ENCODE data around the gene TMEM259. TPM values are rescaled to one million over a fixed set of nuclear protein-coding genes. Genes with fewer than 3 reads are reported as not detected.

The TMEM259 gene
- total RNA-seq (2022; extraction: Qiagen RNA extraction): 62.1 to 144 TPM (median 130 TPM) in 5 replicates

DNA sequence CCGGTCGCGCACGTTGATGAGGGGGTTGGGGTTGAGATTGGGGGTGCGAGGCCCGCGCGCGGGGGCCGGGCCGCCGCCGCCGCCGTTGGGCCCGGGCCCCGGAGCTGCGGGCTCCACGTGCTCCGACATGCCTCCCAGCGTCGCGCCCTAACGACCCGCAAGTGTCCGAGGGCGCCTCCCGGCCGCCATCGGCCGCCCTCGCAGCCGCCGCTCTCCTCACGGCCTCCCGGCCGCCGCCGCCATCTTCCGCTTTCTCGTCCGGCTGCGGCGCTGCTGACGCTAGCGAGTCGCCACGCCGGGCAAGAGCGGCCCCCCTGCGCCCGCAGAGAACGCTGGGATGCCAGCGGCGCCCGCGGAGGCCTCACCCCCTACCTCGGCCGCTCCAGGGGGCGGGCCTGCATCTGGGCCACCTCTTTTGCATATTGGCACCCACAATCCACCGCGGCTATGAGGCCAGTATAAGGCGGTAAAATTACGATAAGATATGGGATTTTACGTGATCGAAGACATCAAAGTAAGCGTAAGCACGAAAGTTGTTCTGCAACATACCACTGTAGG is at the start of gene TMEM259:
Gene TMEM259 (minus strand): TSS at position 256 of the 558 bp plus-strand sequence. CDS start 127 bp downstream, at position 129.

GRCh38 chr19:1066748-1067340 is 45.9 kb upstream of the TMEM259 start, which contains the start of gene ARHGAP45:
Gene ARHGAP45 (plus strand): TSS chr19:1067167. CDS start chr19:1067406, 239 bp downstream.

GRCh38 chr19:1039646-1040475 is 18.9 kb upstream of the TMEM259 start, which contains the start of gene ABCA7:
Gene ABCA7 (plus strand): TSS chr19:1040107. CDS start chr19:1041362, 1,255 bp downstream.

GRCh38 chr19:1025960-1026782 is 5.2 kb upstream of the TMEM259 start, which contains the start of gene CNN2:
Gene CNN2 (plus strand): TSS chr19:1026608. CDS start chr19:1026662, 54 bp downstream.

DNA sequence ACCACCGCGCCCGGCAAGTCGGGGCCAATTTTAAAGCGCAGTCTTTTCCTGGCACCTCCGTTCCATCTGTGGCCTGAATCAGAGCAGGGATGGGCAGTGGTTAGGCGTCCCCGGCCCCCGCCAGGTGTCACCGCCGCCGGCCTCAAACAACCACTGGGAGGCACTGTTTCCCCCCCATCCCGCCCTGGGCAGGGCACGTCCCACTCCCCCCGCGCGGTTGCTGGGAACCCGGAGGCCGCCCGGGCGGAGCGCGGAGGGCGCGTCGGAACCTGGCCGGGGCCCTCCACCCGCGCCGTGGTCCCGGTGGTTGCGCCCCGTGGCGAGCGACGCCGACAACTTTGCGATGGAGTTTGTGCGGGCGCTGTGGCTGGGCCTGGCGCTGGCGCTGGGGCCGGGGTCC is 20.8 kb downstream of the TMEM259 start, which contains the start of gene GRIN3B:
Gene GRIN3B (plus strand): TSS at position 325 of the 400 bp plus-strand sequence. CDS start 19 bp downstream, at position 344.

DNA sequence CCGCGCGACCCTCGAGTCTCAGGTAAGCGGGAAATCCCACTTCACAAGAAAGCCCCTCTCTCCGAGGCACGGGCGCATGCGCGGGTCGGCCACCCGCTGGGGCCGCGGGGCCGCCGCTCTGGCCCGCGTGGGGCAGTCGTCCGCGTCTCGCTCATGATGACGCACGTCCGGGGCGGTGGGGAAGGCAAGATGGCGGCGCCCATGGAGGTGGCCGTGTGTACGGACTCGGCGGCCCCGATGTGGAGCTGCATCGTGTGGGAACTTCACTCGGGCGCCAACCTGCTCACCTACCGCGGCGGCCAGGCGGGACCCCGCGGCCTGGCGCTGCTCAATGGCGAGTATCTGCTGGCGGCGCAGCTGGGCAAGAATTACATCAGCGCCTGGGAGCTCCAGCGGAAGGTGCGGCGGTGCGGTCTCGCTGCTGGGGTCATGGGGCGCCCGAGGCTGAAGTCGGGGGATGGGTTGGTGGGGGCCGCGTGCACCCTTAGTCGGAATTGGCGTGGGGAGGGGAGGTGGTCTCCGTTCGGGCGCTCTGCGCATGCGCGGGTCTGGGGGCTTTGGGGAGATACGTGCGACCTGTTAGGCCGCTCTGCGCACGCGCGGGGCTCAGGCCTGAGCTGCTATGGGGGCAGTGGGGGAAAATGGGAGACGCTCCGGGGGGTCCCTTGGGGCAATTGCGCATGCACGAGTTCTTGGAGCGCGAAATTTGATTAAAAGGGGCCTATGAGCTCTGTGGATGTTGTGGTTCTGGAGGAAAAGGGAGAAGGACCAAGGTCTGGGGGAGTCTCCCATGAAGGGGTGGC is 36.6 kb downstream of the TMEM259 start, which contains the start of gene WDR18:
Gene WDR18 (plus strand): TSS at position 181 of the 803 bp plus-strand sequence. CDS start 9 bp downstream, at position 190.

Other genes starting within 250 kb of the TMEM259 start
- 179 to 224 TPM (median 212 TPM) in 5 replicates for gene PTBP1, start 223.7 kb downstream of the TMEM259 start, total RNA-seq (2022; extraction: Qiagen RNA extraction)
- gene PLPPR3, start 199.2 kb downstream of the TMEM259 start, total RNA-seq (2022; extraction: Qiagen RNA extraction): 2.6 to 5.1 TPM (median 3.6 TPM) in 5 replicates
- 0.20 to 0.28 TPM (median 0.24 TPM) in 4 of 5 replicates, not detected in the other for gene AZU1, start 193.3 kb downstream of the TMEM259 start, total RNA-seq (2022; extraction: Qiagen RNA extraction)
- gene PRTN3, start 180.1 kb downstream of the TMEM259 start, total RNA-seq (2022; extraction: Qiagen RNA extraction): 0.17 to 0.66 TPM (median 0.42 TPM) in 5 replicates
- gene ELANE, start 168.8 kb downstream of the TMEM259 start, total RNA-seq (2022; extraction: Qiagen RNA extraction): 0.09 to 0.23 TPM (median 0.17 TPM) in 4 of 5 replicates, not detected in the other
- gene CFD, start 161.5 kb downstream of the TMEM259 start, total RNA-seq (2022; extraction: Qiagen RNA extraction): 10.1 to 20.7 TPM (median 16.8 TPM) in 5 replicates
- gene MED16, start 127.9 kb downstream of the TMEM259 start, total RNA-seq (2022; extraction: Qiagen RNA extraction): 12.6 to 23.8 TPM (median 22.5 TPM) in 5 replicates
- gene RNU6-9, start 127.6 kb downstream of the TMEM259 start, total RNA-seq (2022; extraction: Qiagen RNA extraction): not detected in 5 replicates
- gene R3HDM4, start 107.9 kb downstream of the TMEM259 start, total RNA-seq (2022; extraction: Qiagen RNA extraction): 24.0 to 40.9 TPM (median 35.3 TPM) in 5 replicates
- 0.19 to 0.43 TPM (median 0.21 TPM) in 5 replicates for gene KISS1R, start 103.8 kb downstream of the TMEM259 start, total RNA-seq (2022; extraction: Qiagen RNA extraction)
- gene ARID3A, start 95.1 kb downstream of the TMEM259 start, total RNA-seq (2022; extraction: Qiagen RNA extraction): 2.8 to 6.6 TPM (median 5.6 TPM) in 5 replicates
- gene WDR18, start 36.8 kb downstream of the TMEM259 start, total RNA-seq (2022; extraction: Qiagen RNA extraction): 39.8 to 62.3 TPM (median 57.5 TPM) in 5 replicates
- gene GRIN3B, start 20.7 kb downstream of the TMEM259 start, total RNA-seq (2022; extraction: Qiagen RNA extraction): 1.7 to 3.9 TPM (median 3.0 TPM) in 5 replicates
- not detected in 5 replicates for gene RNU6-2, start 399 bp upstream of the TMEM259 start, total RNA-seq (2022; extraction: Qiagen RNA extraction)
- 93.3 to 117 TPM (median 109 TPM) in 5 replicates for gene CNN2, start 5.5 kb upstream of the TMEM259 start, total RNA-seq (2022; extraction: Qiagen RNA extraction)
- gene ABCA7, start 19.0 kb upstream of the TMEM259 start, total RNA-seq (2022; extraction: Qiagen RNA extraction): 11.1 to 20.7 TPM (median 16.9 TPM) in 5 replicates
- 2.8 to 6.4 TPM (median 5.2 TPM) in 5 replicates for gene ARHGAP45, start 46.0 kb upstream of the TMEM259 start, total RNA-seq (2022; extraction: Qiagen RNA extraction)
- 202 to 261 TPM (median 248 TPM) in 5 replicates for gene POLR2E, start 74.3 kb upstream of the TMEM259 start, total RNA-seq (2022; extraction: Qiagen RNA extraction)
- 425 to 537 TPM (median 506 TPM) in 5 replicates for gene GPX4, start 82.9 kb upstream of the TMEM259 start, total RNA-seq (2022; extraction: Qiagen RNA extraction)
- gene SBNO2, start 153.1 kb upstream of the TMEM259 start, total RNA-seq (2022; extraction: Qiagen RNA extraction): 18.1 to 33.6 TPM (median 32.9 TPM) in 5 replicates
- gene STK11, start 184.7 kb upstream of the TMEM259 start, total RNA-seq (2022; extraction: Qiagen RNA extraction): 29.4 to 42.3 TPM (median 38.7 TPM) in 5 replicates
- gene CBARP, start 216.9 kb upstream of the TMEM259 start, total RNA-seq (2022; extraction: Qiagen RNA extraction): 1.9 to 5.3 TPM (median 4.0 TPM) in 5 replicates
- gene ATP5F1D, start 220.6 kb upstream of the TMEM259 start, total RNA-seq (2022; extraction: Qiagen RNA extraction): 78.2 to 173 TPM (median 164 TPM) in 5 replicates
- 46.2 to 71.8 TPM (median 63.4 TPM) in 5 replicates for gene MIDN, start 227.5 kb upstream of the TMEM259 start, total RNA-seq (2022; extraction: Qiagen RNA extraction)
- gene CIRBP, start 248.2 kb upstream of the TMEM259 start, total RNA-seq (2022; extraction: Qiagen RNA extraction): 102 to 197 TPM (median 115 TPM) in 5 replicates